B cell (primary cell): Measurements from ENCODE around the gene SLTM. TPM values are rescaled to one million over a fixed set of nuclear protein-coding genes. Genes with fewer than 3 reads are reported as not detected.

ENCODE experiments used
- ATAC-seq: fragments of 200-7000 bp; cut with Tn5 transposase; one replicate; pipeline ENCODE4 v1.10.0; 2021; ENCODE audit warnings: low read depth, mild to moderate bottlenecking, moderate number of reproducible peaks, moderate library complexity
- CTCF ChIA-PET: fragments of 350-600 bp; sonication (Branson Sonifier 250); formaldehyde crosslinking; loops from one replicate; lab custom pipeline; 2021; ENCODE audit warnings: antibody characterized with exemption, inconsistent platforms; lab: Charles Lee
- POLR2A ChIA-PET: fragments of 350-600 bp; sonication (Branson Sonifier 250); formaldehyde crosslinking; loops from one replicate; lab custom pipeline; 2021; ENCODE audit warnings: antibody characterized with exemption; lab: Charles Lee
- DNase-seq: peaks from one replicate; pipeline ENCODE4 v3.0.0; 2013
- H2AFZ ChIP-seq: 2 replicates; pipeline ENCODE4 v1.6.1; 2012; ENCODE audit warnings: mild to moderate bottlenecking, low read depth, low read length; ENCODE audit not compliant: insufficient read depth, poor library complexity, severe bottlenecking
- H3K27ac ChIP-seq, 2 donors: 1 replicate in 1 of 2; 2 replicates in 1 of 2; pipeline ENCODE4 v1.5.1; 2012 to 2013; ENCODE audit warnings: low read length in 2 of 2, mild to moderate bottlenecking in 2 of 2, moderate library complexity in 1 of 2
- H3K27me3 ChIP-seq, 4 experiments: fragments of 200-600 bp in 1 of 4; sonication (generic) in 1 of 4; replicated peaks in 1 of 4; 1 replicate in 2 of 4; 2 replicates in 2 of 4; pipeline versions ENCODE4 v1.6.1 to v1.7.0; 2013 to 2016; ENCODE audit warnings: low read length in 3 of 4, mild to moderate bottlenecking in 2 of 4, mixed read lengths in 1 of 4, moderate library complexity in 1 of 4; ENCODE audit not compliant: insufficient read depth in 4 of 4, control insufficient read depth in 3 of 4; ENCODE audit errors: control extremely low read depth in 1 of 4
- H3K36me3 ChIP-seq, 2 experiments: replicated peaks in 1 of 2; 1 replicate in 1 of 2; 2 replicates in 1 of 2; pipeline versions ENCODE4 v1.6.1 to v1.7.1; 2013; ENCODE audit warnings: low read length in 1 of 2; ENCODE audit not compliant: insufficient read depth in 2 of 2, control insufficient read depth in 1 of 2; ENCODE audit errors: control extremely low read depth in 1 of 2, extremely low read depth in 1 of 2
- H3K4me1 ChIP-seq, 2 donors: fragments of 200-600 bp in 1 of 2; sonication (generic) in 1 of 2; 1 replicate in 1 of 2; 2 replicates in 1 of 2; pipeline versions ENCODE4 v1.5.1 to v1.6.1; 2013 to 2017; ENCODE audit warnings: low read length in 2 of 2; ENCODE audit not compliant: control insufficient read depth in 2 of 2, insufficient read depth in 2 of 2
- H3K4me2 ChIP-seq: replicated peaks from 2 replicates; pipeline ENCODE3; 2012; ENCODE audit warnings: mild to moderate bottlenecking, low read depth, low read length; ENCODE audit not compliant: poor library complexity, severe bottlenecking
- H3K4me3 ChIP-seq, 5 experiments: fragments of 200-600 bp in 1 of 5; sonication (generic) in 1 of 5; 1 replicate in 3 of 5; 2 replicates in 2 of 5; pipeline versions ENCODE4 v1.5.1 to v1.7.0; 2011 to 2016; ENCODE audit warnings: low read length in 4 of 5, mild to moderate bottlenecking in 4 of 5, low read depth in 2 of 5, control low read depth in 1 of 5, moderate library complexity in 1 of 5; ENCODE audit not compliant: insufficient read depth in 1 of 5; ENCODE audit errors: control extremely low read depth in 1 of 5, extremely low read depth in 1 of 5
- H3K79me2 ChIP-seq: fragments of 200-600 bp; sonication (generic); one replicate; pipeline ENCODE4 v1.6.0; 2016; ENCODE audit warnings: low read length; ENCODE audit not compliant: control insufficient read depth, insufficient read depth
- H3K9ac ChIP-seq: fragments of 200-600 bp; sonication (generic); 2 replicates; pipeline ENCODE4 v1.6.1; 2017; ENCODE audit warnings: mild to moderate bottlenecking, low read length, moderate library complexity
- H3K9me3 ChIP-seq, 3 donors: one replicate each; pipeline versions ENCODE4 v1.6.1 to v1.7.1; 2013; ENCODE audit warnings: low read length in 2 of 3; ENCODE audit not compliant: control insufficient read depth in 2 of 3, insufficient read depth in 1 of 3; ENCODE audit errors: control extremely low read depth in 1 of 3
- H4K20me1 ChIP-seq: 2 replicates; pipeline ENCODE4 v1.6.0; 2012; ENCODE audit warnings: mild to moderate bottlenecking, low read length; ENCODE audit not compliant: insufficient read depth, control insufficient read depth, poor library complexity, severe bottlenecking
- H3K27ac Mint-ChIP-seq: one replicate; pipeline ENCODE4 v1.8.0; 2021; ENCODE audit warnings: mixed read lengths
- H3K27me3 Mint-ChIP-seq: one replicate; pipeline ENCODE4 v1.8.0; 2021; ENCODE audit warnings: mixed read lengths
- H3K4me1 Mint-ChIP-seq: one replicate; pipeline ENCODE4 v1.8.0; 2021; ENCODE audit warnings: mixed read lengths
- H3K4me3 Mint-ChIP-seq: one replicate; pipeline ENCODE4 v1.8.0; 2021; ENCODE audit warnings: mixed read lengths
- H3K9me3 Mint-ChIP-seq: one replicate; pipeline ENCODE4 v1.8.0; 2022; ENCODE audit warnings: mixed read lengths; ENCODE audit not compliant: insufficient read depth
- CTCF ChIP-seq: fragments of 200-600 bp; IDR thresholded peaks from one replicate; pipeline ENCODE4 v1.8.0; 2022; ENCODE audit warnings: antibody characterized with exemption, mild to moderate bottlenecking
- EZH2 ChIP-seq: IDR thresholded peaks from 2 replicates; pipeline ENCODE4 v1.6.1; 2012; ENCODE audit warnings: borderline replicate concordance, low read depth, mild to moderate bottlenecking, moderate library complexity, low read length; ENCODE audit not compliant: insufficient read depth, poor library complexity, severe bottlenecking
- WGBS: methylation state at CpG from one replicate; pipeline ENCODE4 v1.1.5; 2013; ENCODE audit warnings: missing lambda C conversion rate; ENCODE audit not compliant: insufficient coverage; 5-methylcytosine and 5-hydroxymethylcytosine counted together
- intact Hi-C: fragments of 100-400 bp; cut with micrococcal nuclease; formaldehyde crosslinking; loops from one replicate; pipeline ENCODE4 v1.10.0; 2022
- polyA plus RNA-seq: library from polyadenylated mRNA; depleted of rRNA; stranded (reverse); fragments of >200 nt; gene quantifications from 2 replicates; pipeline ENCODE4 v1.2.3, GENCODE V29; 2012
- total RNA-seq, 2 donors: library from RNA; stranded (reverse); fragments of 120-200 nt in 1 of 2; gene quantifications; 1 replicate in 1 of 2; 2 replicates in 1 of 2; pipeline versions ENCODE4 v1.2.3 to v1.2.4, GENCODE V29; 2013 to 2022

SLTM gene
- total and polyA plus RNA-seq, 2 donors (not counting 1 experiment from before 2014, with no cell fraction given), result 83.2 to 183 TPM

DNA sequence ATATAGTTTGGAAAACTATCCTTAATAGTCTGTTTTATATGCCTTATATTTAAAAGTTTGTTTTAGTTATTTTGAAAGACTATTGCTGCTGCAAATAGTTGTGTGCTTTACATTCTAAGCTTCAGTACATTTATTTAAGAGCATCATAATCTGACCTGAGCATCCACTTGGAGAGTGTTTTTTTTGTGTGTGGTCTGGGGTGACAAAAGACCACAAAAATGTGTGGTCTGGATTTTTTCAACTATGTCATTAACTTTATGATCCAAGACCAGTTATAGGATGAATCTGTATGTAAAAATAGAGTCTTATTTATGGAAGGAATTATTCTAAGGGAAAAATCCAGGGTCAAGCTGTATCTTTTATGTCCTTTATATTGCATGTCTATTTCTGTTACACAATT is 77.4 kb downstream of the SLTM start:
- H3K27ac Mint-ChIP-seq, result no peak overlapping the region
- ChIA-PET CTCF (no interaction called here), POLR2A (no interaction called here)

GRCh38 chr15:58854593-58854992 is 78.9 kb downstream of the SLTM start:
- H3K36me3 ChIP-seq, result peaks cover 0 to 6% of the 10 kb centered on the region in 2 experiments
- no peak overlapping the region for H3K4me3 ChIP-seq
- DNase-seq (no peak), ATAC-seq (no peak)
- intact Hi-C loops, result no loop called here
- H3K4me2 ChIP-seq, result no peak overlapping the region
- H3K27ac ChIP-seq, result no peak overlapping the region
- no peaks in the 10 kb centered on the region for H3K9me3 ChIP-seq
- Mint-ChIP-seq H3K9me3 (no peaks in the 10 kb centered on the region), H3K4me1 (no peaks in the 10 kb centered on the region), H3K4me3 (no peak overlapping the region), H3K27ac (no peak overlapping the region), H3K27me3 (no peaks in the 10 kb centered on the region)
- no peaks in the 10 kb centered on the region for H3K4me1 ChIP-seq
- no peak overlapping the region for H2AFZ ChIP-seq
- no peak overlapping the region for H3K9ac ChIP-seq
- WGBS, result no CpG with 5 or more reads among the region's 4 CpGs
- ChIA-PET CTCF (no interaction called here), POLR2A (no interaction called here)
- TF ChIP-seq CTCF (no peak), EZH2 (no peak)
- no peaks in the 10 kb centered on the region for H4K20me1 ChIP-seq
- H3K27me3 ChIP-seq, result no peaks in the 10 kb centered on the region
- no peaks in the 10 kb centered on the region for H3K79me2 ChIP-seq

More for the DNA sequence above, 77.4 kb downstream of the SLTM start:
- H3K4me1 ChIP-seq, result no peaks in the 10 kb centered on the region
- H3K4me2 ChIP-seq, result no peak overlapping the region
- H3K79me2 ChIP-seq, result no peaks in the 10 kb centered on the region
- TF ChIP-seq EZH2, result no peak
- no peak for TF ChIP-seq CTCF
- no peak overlapping the region for H3K27ac ChIP-seq
- Mint-ChIP-seq H3K4me1 (no peaks in the 10 kb centered on the region), H3K9me3 (no peaks in the 10 kb centered on the region), H3K4me3 (no peak overlapping the region), H3K27me3 (no peaks in the 10 kb centered on the region)
- H2AFZ ChIP-seq, result no peak overlapping the region
- no peaks in the 10 kb centered on the region for H3K9me3 ChIP-seq
- no peak for DNase-seq
- H3K4me3 ChIP-seq, result no peak overlapping the region
- no peaks in the 10 kb centered on the region for H3K27me3 ChIP-seq
- intact Hi-C loops, result no loop called here
- ATAC-seq, result no peak
- no peak overlapping the region for H3K9ac ChIP-seq
- peaks cover 0 to 6% of the 10 kb centered on the region in 2 experiments for H3K36me3 ChIP-seq
- no peaks in the 10 kb centered on the region for H4K20me1 ChIP-seq
